Adrenal gland (tissue), 5 donors: Measurements from ENCODE around the gene DCAF10.

Source experiments
- CTCF ChIP-seq, 6 experiments: fragments of 450-650 bp in 4 of 6; fragments of 200-600 bp in 2 of 6; sonication (generic) in 1 of 6; IDR thresholded peaks; 1 replicate in 5 of 6; 2 replicates in 1 of 6; pipeline versions ENCODE4 v1.5.1 to v1.8.0; 2016 to 2021; ENCODE audit warnings: antibody characterized with exemption in 6 of 6, mild to moderate bottlenecking in 2 of 6, moderate library complexity in 1 of 6
- POLR2A ChIP-seq, 2 donors: fragments of 450-650 bp; IDR thresholded peaks; one replicate each; pipeline ENCODE4 v1.6.1; 2017; ENCODE audit warnings: antibody characterized with exemption in 2 of 2, mild to moderate bottlenecking in 2 of 2, moderate library complexity in 1 of 2
- donor health status: DM: no; HTN: no; CAD: no.

GRCh38 chr9:37852222-37852621 is 51.6 kb downstream of the DCAF10 start:
- TF ChIP-seq CTCF (IDR thresholded peaks at IDR 0.05) (no peak), POLR2A (IDR thresholded peaks at IDR 0.05) (no peak)
